Neuron (in vitro differentiated cells): ENCODE data around the gene PLAAT5.
A peak's percentile ranks its signal among the peaks of the same experiment; 100 is the strongest.
"Not testable (repeated sequence)": the region's sequence is repeated elsewhere in the genome, so short reads cannot be mapped to it uniquely, and the experiment has no call there.

Experiments
- H2AFZ ChIP-seq: one replicate; pipeline ENCODE4 v1.6.1; 2013; ENCODE audit warnings: low read depth, mild to moderate bottlenecking, inconsistent platforms, low read length, moderate library complexity
- H3K27me3 ChIP-seq: one replicate; pipeline ENCODE4 v1.6.1; 2013; ENCODE audit warnings: low read length; ENCODE audit not compliant: insufficient read depth
- H3K36me3 ChIP-seq: one replicate; pipeline ENCODE4 v1.6.1; 2013; ENCODE audit warnings: low read length; ENCODE audit not compliant: insufficient read depth
- H3K4me1 ChIP-seq: one replicate; pipeline ENCODE4 v1.6.1; 2013; ENCODE audit warnings: low read length; ENCODE audit not compliant: insufficient read depth
- H3K4me3 ChIP-seq: 2 replicates; pipeline ENCODE4 v1.5.1; 2013; ENCODE audit warnings: mild to moderate bottlenecking, low read length, moderate library complexity
- H3K9me3 ChIP-seq: one replicate; pipeline ENCODE4 v1.6.1; 2013; ENCODE audit warnings: low read length

Gene PLAAT5, protein sequence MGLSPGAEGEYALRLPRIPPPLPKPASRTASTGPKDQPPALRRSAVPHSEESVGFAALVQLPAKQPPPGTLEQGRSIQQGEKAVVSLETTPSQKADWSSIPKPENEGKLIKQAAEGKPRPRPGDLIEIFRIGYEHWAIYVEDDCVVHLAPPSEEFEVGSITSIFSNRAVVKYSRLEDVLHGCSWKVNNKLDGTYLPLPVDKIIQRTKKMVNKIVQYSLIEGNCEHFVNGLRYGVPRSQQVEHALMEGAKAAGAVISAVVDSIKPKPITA

DNA sequence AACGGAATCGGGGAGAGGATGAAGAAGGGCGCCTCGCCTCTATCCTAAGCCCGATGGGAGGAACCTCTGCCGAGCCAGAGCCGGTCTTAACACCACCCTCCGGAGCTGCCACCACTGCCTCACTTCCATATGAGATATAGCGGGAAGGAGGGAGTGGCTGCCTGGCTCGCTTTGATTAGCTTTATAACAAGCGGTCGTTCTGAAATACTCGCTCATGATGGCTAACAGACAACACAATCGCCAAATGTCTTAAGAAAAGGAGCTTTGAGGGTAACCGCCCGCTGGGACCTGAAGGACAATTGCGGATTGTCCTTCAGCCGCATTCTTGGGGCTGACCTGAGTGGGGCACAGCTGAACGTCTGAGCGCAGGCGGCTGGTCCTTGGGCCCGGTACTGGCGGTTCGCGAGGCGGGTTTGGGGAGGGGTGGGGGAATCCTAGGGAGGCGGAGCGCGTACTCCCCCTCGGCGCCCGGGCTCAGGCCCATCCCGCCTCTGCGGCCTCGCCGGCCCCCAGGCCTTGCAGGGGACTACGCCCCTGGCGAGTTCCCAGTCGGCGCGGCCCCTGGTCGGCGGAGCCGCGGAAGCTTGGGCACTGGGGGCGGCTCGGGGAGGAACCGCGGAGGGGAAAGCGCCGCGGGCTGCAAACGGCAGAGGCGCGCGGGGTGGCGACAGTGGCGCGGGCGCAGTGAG is at the start of gene PLAAT5:
Gene PLAAT5 (minus strand): TSS at position 617 of the 689 bp plus-strand sequence. CDS start 133 bp downstream, at position 484.
- peak within 1 kb of the TSS; percentile 18 for H3K4me3 ChIP-seq
- peak within 1 kb of the TSS; percentile 65 for H2AFZ ChIP-seq
- peaks cover 2% of the 10 kb centered on the region for H3K4me1 ChIP-seq
- H3K9me3 ChIP-seq: peaks cover 3% of the 10 kb centered on the region
- no peaks in the 10 kb centered on the region for H3K36me3 ChIP-seq
- H3K27me3 ChIP-seq: peaks cover 38% of the 10 kb centered on the region

DNA sequence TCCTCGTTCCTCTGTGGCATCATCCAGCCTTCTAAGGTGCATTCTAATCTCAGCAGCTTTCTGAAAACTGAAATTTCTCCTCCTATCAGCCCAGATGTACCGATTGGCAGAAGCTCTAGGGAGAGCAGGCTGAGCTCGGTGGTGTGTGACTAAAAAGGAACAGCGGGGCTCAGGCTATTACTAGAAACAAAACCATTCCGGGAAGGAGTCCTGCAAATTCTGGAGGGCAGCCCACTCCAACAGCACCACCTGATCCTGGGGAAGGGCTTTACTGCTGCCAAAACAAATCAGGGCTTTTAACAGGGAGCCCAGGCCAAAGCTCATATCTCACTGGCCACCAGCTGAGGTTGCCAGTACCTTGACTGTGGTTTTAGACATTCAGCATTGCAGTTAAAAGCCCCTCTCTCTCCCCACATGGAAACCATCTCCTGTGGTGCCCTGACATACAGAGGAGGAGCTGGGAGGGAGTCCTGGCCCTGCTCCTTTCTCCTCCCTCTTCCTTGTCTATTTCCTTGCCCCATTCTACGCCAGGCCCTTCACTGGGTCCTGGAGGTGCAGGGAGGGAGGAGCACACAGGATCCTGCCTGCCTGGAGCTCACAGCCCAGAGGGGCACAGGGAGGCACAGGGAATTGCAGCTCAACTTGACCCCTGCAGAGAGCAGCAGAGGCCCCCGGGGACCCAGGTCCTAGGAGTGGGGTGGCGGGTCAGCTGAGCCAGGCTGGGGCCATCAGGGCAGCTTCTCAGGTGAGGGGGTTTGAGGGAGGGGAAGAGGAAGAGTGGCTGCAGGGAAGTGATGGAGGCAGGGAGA is 46.5 kb upstream of the PLAAT5 start:
- peaks cover 3% of the 10 kb centered on the region for H3K4me1 ChIP-seq
- no peaks in the 10 kb centered on the region for H3K36me3 ChIP-seq
- H3K4me3 ChIP-seq: no peak overlapping the region

DNA sequence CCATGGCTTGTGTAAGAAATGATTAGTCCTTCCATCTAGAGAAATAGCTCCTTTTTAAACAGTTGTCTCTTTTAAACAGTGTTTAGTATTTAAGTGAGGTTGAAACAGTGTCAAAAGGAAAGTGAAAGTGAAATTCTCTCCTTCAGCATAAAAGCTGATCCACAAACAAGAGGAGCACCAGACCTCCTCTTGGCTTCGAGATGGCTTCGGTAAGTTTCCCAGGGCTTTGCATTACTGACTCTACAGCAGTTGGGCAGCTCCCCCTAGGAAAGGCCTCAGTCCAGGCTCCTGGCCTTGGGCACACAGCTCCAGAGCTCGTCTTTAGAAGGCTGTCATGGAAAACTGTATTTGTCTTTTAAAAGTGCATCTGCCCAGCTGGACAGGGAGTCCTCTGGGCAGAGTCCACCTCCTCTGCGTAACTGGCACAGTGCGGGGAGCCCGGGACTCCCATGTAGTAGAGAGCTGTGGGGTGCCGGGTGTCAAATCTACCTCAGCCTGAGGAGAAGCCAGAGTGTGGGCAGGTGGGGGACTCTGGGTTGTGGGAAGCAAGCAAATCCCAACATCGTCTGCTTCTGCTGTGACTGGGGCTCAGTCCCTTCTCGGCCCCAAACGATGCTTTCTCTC is 45.8 kb upstream of the PLAAT5 start, which contains the start of gene PLAAT4:
Gene PLAAT4 (plus strand): TSS at position 140 of the 624 bp plus-strand sequence. CDS start 61 bp downstream, at position 201.
- Histone ChIP-seq H3K4me1 (peaks cover 7% of the 10 kb centered on the region), H3K4me3 (no peak within 1 kb of the TSS), H3K36me3 (no peaks in the 10 kb centered on the region), H2AFZ (no peak within 1 kb of the TSS), H3K9me3 (no peaks in the 10 kb centered on the region), H3K27me3 (peaks cover 10% of the 10 kb centered on the region)

More for the DNA sequence above, 46.5 kb upstream of the PLAAT5 start:
- H3K27me3 ChIP-seq: peaks cover 10% of the 10 kb centered on the region
- H2AFZ ChIP-seq: no peak overlapping the region
- no peaks in the 10 kb centered on the region for H3K9me3 ChIP-seq

DNA sequence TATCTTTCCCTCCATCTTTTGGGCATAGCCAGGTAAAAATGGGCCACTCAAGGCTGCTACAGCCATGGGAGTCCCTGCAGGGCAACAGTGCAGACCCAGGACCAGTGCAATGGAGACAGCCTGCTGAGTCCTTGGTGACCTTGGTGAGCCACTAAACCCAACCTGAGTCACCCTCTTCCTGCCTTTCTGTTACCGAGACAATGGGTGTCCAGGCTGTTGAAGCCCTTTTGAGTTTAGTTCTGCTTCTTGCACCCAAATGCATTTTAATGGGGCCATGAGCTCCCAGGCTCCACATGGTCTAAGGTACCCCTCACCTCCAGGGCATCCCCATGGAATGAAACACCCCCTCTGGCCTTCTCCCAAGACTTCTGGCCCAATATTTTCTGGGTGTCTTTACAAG is 44.8 kb upstream of the PLAAT5 start:
- peaks cover 7% of the 10 kb centered on the region for H3K4me1 ChIP-seq
- no peaks in the 10 kb centered on the region for H3K36me3 ChIP-seq
- no peak overlapping the region for H3K4me3 ChIP-seq
- H2AFZ ChIP-seq: no peak overlapping the region
- H3K9me3 ChIP-seq: no peaks in the 10 kb centered on the region
- H3K27me3 ChIP-seq: peaks cover 10% of the 10 kb centered on the region

DNA sequence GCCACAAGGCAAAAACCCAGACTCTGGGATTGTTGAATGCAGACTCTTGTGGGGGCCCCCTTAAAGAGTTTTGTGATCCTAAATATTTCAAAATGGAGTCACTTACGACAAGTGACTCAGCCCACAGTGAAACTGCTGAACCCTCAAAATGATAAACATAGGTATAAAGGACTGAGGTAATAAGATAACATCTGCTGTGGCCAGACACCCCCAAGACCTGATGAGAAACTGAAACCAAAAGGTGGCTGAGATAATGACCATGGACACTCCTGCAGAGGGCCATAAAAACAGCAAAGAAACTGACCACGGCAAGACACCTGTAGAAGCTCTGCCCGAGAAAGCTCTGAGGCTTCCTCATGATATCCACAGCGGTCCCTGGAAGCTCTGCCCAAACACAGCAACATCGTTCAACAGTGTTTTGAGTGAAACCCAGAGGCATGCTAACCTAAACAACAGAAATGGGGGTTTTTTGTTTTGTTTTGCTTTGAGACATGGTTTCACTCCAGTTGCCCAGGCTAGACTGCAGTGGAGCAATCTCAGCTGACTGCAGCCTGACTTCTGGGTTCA is 44.0 kb upstream of the PLAAT5 start:
- Histone ChIP-seq H3K36me3 (no peaks in the 10 kb centered on the region), H3K27me3 (peaks cover 10% of the 10 kb centered on the region), H3K4me3 (no peak overlapping the region), H3K9me3 (no peaks in the 10 kb centered on the region), H3K4me1 (peaks cover 7% of the 10 kb centered on the region), H2AFZ (no peak overlapping the region)

DNA sequence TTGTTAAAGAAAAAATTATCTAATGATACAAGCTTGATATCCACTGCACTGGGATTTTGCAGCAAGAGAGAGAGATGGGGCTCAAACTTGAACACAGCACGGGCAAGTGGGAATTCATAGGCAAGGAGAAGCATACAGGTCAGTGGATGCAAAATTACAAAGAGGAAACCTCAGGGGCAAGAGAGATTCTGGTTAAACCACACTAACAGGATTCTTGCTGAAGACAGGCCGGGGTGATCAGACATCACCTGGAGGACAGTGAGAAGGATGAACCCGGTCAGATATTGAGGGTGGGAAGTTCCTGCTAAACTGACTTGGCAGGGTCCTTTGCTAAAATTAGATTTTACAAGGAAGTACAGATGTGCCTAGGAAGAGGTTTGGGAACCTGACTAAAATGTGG is 43.1 kb upstream of the PLAAT5 start:
- Histone ChIP-seq H3K4me3 (no peak overlapping the region), H3K4me1 (peaks cover 7% of the 10 kb centered on the region), H3K27me3 (peaks cover 14% of the 10 kb centered on the region), H3K9me3 (no peaks in the 10 kb centered on the region), H2AFZ (no peak overlapping the region), H3K36me3 (no peaks in the 10 kb centered on the region)

DNA sequence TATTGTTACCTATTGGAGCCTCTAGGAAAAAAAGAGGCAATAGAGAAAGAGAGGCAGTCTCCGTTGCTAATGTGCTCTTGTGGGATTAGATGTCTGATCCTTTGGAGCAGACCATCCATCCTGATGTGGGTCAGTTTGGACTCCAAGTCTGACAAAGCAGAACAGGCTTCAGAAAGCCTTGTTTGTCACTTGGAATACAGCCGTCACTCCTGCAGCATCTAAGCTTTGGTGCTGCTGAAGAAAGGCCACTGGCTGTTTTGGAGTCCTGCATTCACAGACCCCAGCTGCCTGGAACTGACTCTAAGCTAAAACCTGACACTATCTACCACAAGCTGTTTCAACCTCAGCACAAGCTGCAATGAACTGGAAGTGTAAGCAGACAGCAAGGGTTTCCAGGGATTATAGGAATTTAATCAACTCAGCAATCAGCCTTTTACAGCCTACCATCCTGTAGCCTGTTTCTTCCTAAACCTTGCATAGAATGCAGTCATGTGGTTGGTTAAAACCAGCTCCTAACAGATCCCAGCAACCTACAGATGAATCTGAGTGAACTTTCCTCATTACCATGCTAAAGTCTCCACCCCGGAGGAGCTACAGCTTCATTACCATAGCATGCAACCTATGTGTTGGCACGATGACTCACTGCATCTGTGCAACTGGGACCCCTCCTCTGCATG is 42.0 kb upstream of the PLAAT5 start:
- Histone ChIP-seq H3K4me1 (peaks cover 7% of the 10 kb centered on the region), H3K36me3 (no peaks in the 10 kb centered on the region), H2AFZ (no peak overlapping the region), H3K4me3 (no peak overlapping the region), H3K27me3 (peaks cover 16% of the 10 kb centered on the region), H3K9me3 (no peaks in the 10 kb centered on the region)

DNA sequence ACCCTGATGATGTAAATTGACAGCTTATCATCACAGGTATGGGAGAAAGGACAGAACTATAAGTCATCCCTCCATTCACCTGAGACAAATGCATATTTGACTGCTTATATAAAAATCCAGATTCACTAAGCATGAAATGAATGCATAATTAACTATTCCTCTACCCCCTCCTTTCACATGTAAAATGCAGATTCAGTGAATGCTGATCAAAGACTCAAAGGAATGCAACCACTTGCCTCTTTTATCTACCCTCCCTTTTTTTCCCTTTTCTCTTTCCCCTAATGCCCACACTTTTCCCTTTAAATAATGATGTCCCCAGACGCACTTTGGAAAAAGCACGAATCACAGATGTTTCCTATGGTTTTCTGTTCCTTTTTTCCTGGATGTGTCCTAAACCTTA is 41.1 kb upstream of the PLAAT5 start:
- Histone ChIP-seq H3K4me3 (no peak overlapping the region), H2AFZ (no peak overlapping the region)

DNA sequence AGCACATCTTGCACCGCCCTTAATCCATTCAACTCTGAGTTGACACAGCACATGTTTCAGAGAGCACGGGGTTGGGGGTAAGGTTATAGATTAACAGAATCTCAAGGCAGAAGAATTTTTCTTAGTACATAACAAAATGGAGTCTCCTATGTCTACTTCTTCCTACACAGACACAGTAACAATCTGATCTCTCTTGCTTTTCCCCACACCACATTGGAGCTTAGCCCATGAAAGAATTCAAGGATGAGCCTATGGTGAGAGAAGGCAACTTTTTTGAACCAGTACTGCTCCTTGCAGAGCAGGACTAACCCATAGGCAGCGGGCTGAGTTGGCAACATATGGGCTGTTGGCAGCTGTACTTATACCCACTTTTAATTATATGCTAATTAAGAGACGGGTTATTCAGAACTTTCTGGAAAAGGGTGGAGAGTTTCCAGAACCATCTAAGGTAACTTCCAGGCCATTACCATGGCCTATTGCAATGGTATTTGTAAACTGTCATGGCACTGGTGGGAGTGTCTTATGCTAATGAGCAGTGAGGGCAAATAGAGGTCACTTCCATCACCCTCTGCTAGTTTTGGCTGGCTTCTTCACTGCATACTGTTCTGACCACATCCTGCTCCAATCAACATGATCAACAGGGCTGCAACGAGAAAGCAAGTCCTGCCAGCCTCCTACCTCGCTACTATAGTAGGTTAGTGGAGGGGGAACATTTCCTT is 40.3 kb upstream of the PLAAT5 start:
- H3K36me3 ChIP-seq, H3K4me3 ChIP-seq, H2AFZ ChIP-seq, H3K4me1 ChIP-seq, H3K9me3 ChIP-seq: not testable (repeated sequence)
- H3K27me3 ChIP-seq: peaks cover 16% of the 10 kb centered on the region

More for the DNA sequence above, 41.1 kb upstream of the PLAAT5 start:
- Histone ChIP-seq H3K36me3 (no peaks in the 10 kb centered on the region), H3K9me3 (no peaks in the 10 kb centered on the region), H3K27me3 (peaks cover 16% of the 10 kb centered on the region), H3K4me1 (peaks cover 7% of the 10 kb centered on the region)

DNA sequence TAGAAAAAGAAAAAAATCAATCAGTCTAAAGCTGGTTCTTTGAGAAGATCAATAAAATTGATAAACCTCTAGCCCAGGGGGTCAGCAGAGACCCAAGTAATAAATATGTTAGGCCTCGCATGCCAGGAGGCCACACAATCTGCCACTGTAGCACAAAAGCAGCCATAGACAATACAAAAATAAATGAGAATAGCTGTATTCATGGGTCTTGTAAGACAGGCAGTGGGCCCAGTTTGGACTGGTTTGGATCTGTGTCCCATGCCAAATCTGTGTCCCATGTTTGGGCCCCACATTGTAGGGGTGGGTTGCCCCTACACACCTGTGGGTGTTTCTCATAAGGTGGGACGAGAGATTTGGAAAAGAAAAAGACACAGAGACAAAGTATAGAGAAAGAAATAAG is 39.1 kb upstream of the PLAAT5 start:
- Histone ChIP-seq H3K27me3 (peaks cover 16% of the 10 kb centered on the region), H3K36me3 (no peaks in the 10 kb centered on the region), H2AFZ (no peak overlapping the region), H3K4me3 (no peak overlapping the region), H3K9me3 (no peaks in the 10 kb centered on the region), H3K4me1 (peaks cover 7% of the 10 kb centered on the region)

DNA sequence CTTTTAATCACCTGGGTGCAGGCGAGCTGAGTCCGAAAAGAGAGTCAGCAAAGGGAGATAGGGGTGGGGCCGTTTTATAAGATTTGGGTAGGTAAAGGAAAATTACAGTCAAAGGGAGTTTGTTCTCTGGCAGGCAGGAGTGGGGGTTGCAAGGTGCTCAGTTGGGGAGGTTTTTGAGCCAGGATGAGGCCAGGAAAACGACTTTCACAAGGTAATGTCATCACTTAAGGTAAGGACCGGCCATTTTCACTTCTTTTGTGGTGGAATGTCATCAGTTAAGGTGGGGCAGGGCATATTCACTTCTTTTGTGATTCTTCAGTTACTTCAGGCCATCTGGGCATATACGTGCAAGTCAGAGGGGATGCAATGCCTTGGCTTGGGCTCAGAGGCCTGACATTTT is 38.4 kb upstream of the PLAAT5 start:
- H3K9me3 ChIP-seq, H3K4me1 ChIP-seq, H3K36me3 ChIP-seq, H3K4me3 ChIP-seq, H2AFZ ChIP-seq: not testable (repeated sequence)
- peaks cover 16% of the 10 kb centered on the region for H3K27me3 ChIP-seq
